Bronchial epithelial cell (primary cell): Measurements from ENCODE around the gene PTS. TPM values are rescaled to one million over a fixed set of nuclear protein-coding genes. Genes with fewer than 3 reads are reported as not detected.
A peak's percentile ranks its signal among the peaks of the same experiment; 100 is the strongest.
"Not testable (repeated sequence)": the region's sequence is repeated elsewhere in the genome, so short reads cannot be mapped to it uniquely, and the experiment has no call there.

Experiments
- DNase-seq: peaks from one replicate; pipeline ENCODE4 v3.0.0-alpha.2; 2010; ENCODE audit warnings: low read depth
- FAIRE-seq: peaks from 2 replicates; lab custom pipeline; 2011; peaks lifted over from hg19 to GRCh38; lab: Jason Lieb, UNC
- H3K27me3 ChIP-seq: 2 replicates; pipeline ENCODE4 v1.5.1; 2011; ENCODE audit warnings: low read length; ENCODE audit not compliant: control insufficient read depth, insufficient read depth
- H3K36me3 ChIP-seq: 2 replicates; pipeline ENCODE4 v1.5.1; 2011; ENCODE audit warnings: low read length; ENCODE audit not compliant: control insufficient read depth, insufficient read depth
- H3K4me3 ChIP-seq: 2 replicates; pipeline ENCODE4 v1.5.1; 2011; ENCODE audit warnings: mild to moderate bottlenecking, low read depth, low read length, control low read depth
- CTCF ChIP-seq: IDR thresholded peaks from 2 replicates; pipeline ENCODE4 v1.5.1; 2011; ENCODE audit warnings: mild to moderate bottlenecking, moderate library complexity, low read length, control low read depth, inconsistent platforms; ENCODE audit not compliant: insufficient read depth, severe bottlenecking
- total RNA-seq: library from RNA; depleted of rRNA; stranded (reverse); fragments of >200 nt; gene quantifications from 2 replicates; pipeline ENCODE4 v1.2.1, GENCODE V29; 2014

The PTS gene
- total RNA-seq, 1 donor from 2014 or later, result 68.4 TPM

GRCh38 chr11:112182867-112183266 is 43.4 kb upstream of the PTS start:
- no peak for DNase-seq
- no peak overlapping the region for H3K4me3 ChIP-seq
- no peaks in the 10 kb centered on the region for H3K27me3 ChIP-seq
- H3K36me3 ChIP-seq, result no peaks in the 10 kb centered on the region
- FAIRE-seq, result no peak
- no peak for TF ChIP-seq CTCF

GRCh38 chr11:112185883-112186282 is 40.3 kb upstream of the PTS start:
- H3K36me3 ChIP-seq, result no peaks in the 10 kb centered on the region
- DNase-seq (no peak), FAIRE-seq (no peak)
- no peak for TF ChIP-seq CTCF
- no peaks in the 10 kb centered on the region for H3K27me3 ChIP-seq
- H3K4me3 ChIP-seq, result no peak overlapping the region

- Histone ChIP-seq H3K36me3 (no peaks in the 10 kb centered on the region), H3K4me3 (no peak overlapping the region), H3K27me3 (no peaks in the 10 kb centered on the region)
- no peak for TF ChIP-seq CTCF
- no peak for DNase-seq
- no peak for FAIRE-seq
Observed at GRCh38 chr11:112186304-112186703, 39.9 kb upstream of the PTS start.

GRCh38 chr11:112195113-112195512 is 31.1 kb upstream of the PTS start:
- DNase-seq, FAIRE-seq: not testable (repeated sequence)

GRCh38 chr11:112195951-112196351 is 30.3 kb upstream of the PTS start:
- Histone ChIP-seq H3K27me3 (no peaks in the 10 kb centered on the region), H3K4me3 (no peak overlapping the region), H3K36me3 (no peaks in the 10 kb centered on the region)
- TF ChIP-seq CTCF, result no peak
- no peak for FAIRE-seq
- DNase-seq, result peak; percentile 86

More at GRCh38 chr11:112195113-112195512, 31.1 kb upstream of the PTS start:
- H3K36me3 ChIP-seq, H3K4me3 ChIP-seq, H3K27me3 ChIP-seq: not testable (repeated sequence)

GRCh38 chr11:112196519-112197087 is 29.6 kb upstream of the PTS start:
- no peak for TF ChIP-seq CTCF
- H3K27me3 ChIP-seq, result no peaks in the 10 kb centered on the region
- no peaks in the 10 kb centered on the region for H3K36me3 ChIP-seq
- H3K4me3 ChIP-seq, result no peak overlapping the region
- DNase-seq, result no peak
- FAIRE-seq, result no peak

- FAIRE-seq, H3K4me3 ChIP-seq, H3K27me3 ChIP-seq, DNase-seq, H3K36me3 ChIP-seq: not testable (repeated sequence)
Observed at GRCh38 chr11:112199101-112199500, 27.1 kb upstream of the PTS start.
